Measurements from ENCODE around the gene NDUFV3.
"Not testable (repeated sequence)": the region's sequence is repeated elsewhere in the genome, so short reads cannot be mapped to it uniquely, and the experiment has no call there.

The NDUFV3 gene

DNA sequence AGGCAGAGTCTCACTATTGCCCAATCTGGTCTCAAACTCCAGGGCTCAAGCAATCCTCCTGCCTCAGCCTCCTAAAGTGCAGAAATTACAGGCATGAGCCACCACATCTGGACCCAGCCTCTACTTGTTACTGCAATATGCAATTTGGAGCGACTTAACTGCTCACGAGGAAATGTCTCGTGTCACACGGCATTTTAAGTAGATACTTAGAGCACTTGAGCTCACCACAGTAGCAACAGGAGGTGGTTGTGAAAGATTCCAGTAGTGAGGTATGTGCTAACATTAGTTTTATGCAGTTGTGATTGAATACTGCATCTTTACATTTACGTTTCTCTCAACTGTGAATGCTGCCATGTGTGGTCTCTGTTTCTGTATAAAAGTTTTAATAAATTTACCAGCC, 5.8 kb upstream of the NDUFV3 start:
- no peak for DNase-seq (ENCODE audit: low read depth in 2 of 2)

DNA sequence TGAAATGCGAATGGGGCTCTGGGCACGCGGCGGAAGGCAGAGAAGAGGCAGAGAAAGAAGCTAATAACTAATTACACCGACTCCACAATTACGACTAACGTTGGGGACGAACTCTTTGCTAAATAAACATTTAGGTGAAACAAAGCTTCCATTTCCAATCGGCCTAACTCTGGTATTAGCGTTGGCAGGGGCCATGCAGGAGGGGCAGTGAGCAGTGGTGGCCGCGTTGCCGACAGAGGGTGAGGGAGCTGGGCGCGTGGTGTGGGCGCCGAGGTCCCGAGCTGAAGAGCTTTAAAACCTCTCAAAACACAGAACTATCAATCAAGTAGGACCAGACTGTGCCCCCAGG, 553 bp upstream of the NDUFV3 start:
- peak in 1 of 2 donors; percentile 2 for DNase-seq (ENCODE audit: low read depth in 2 of 2)

DNA sequence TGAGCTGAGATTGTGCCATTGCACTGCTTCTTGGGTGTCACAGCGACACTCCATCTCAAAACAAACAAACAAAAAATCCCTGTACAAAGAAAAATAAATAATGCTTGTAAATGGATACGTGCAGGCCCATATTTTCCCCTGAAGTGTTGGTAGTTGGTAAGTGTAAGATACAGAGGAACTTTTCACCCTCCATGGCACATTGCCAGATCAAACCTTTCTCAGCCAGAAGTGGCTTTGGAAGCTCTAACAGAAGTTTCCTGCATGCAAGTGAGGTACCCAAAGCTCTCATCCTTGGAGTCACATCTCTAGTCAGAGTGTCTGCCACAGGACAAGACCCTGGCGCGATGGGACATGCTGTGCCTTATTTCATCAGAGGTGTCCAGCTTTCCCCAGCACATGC, 7.3 kb downstream of the NDUFV3 start:
- no peak for DNase-seq (ENCODE audit: low read depth in 2 of 2)

DNA sequence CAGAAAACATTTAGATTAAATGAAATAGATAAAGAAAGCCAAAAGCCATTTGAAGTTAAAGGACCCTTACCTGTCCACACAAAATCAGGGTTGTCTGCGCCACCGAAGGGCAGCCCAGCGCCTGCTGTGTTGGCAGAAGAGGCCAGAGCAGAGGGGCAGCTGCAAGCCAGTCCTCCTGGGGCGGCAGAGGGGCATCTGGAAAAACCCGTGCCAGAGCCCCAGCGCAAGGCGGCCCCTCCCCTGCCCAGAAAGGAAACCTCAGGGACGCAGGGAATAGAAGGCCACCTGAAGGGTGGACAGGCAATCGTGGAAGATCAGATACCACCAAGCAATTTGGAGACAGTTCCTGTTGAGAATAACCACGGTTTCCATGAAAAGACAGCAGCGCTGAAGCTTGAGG, 10.7 kb downstream of the NDUFV3 start:
- no peak for DNase-seq (ENCODE audit: low read depth in 2 of 2)

DNA sequence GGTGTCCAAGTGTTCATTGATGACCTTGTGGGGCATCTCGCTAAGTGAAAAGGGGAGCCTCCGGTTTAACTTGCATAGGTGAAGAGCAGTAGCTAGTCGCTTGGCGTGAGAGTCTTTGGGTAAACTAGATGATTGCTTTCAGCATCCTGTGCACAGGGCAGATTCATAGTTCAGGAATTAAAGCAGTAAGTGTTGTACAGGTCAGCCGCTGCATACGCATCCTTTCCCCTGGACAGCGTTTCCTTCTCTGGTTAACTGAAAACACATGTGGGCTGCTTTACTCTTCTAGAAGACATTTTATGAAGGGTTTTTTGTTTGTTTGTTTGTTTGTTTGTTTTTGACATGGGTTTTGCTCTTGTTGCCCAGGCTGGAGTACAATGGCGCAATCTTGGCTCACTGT, 12.1 kb downstream of the NDUFV3 start:
- no peak for DNase-seq (ENCODE audit: low read depth in 2 of 2)

DNA sequence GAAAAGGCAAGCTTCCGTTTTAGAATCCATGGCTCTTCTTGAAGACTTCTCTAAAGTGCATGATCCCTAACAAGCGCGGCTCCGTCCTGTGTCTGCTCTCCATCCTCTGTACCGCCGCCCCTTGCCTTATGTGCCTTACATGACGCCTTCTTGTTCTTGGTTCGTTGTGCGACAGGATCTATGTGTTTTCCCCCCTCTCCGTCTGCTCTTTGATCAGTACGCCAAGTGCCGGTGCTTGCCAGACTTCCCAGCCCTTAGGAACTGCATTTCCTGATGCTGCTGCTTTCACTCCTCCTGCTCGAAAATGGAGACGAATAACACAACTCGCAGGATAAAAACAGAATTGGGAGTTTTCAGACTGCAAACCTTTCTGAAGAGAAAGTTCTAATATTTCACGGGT, 13.1 kb downstream of the NDUFV3 start:
- DNase-seq (ENCODE audit: low read depth in 2 of 2) = no peak

DNA sequence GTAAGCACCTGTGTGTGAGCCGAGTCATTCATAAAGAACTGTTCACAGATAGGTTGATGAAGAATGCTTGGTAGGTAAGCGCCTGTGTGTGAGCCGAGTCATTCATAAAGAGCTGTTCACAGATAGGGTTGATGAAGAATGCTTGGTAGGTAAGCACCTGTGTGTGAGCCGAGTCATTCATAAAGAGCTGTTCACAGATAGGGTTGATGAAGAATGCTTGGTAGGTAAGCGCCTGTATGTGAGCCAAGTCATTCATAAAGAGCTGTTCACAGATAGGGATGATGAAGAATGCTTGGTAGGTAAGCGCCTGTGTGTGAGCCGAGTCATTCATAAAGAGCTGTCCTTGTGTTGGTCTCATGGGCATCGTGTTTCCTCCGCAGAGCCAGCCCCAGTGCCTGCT, 15.4 kb downstream of the NDUFV3 start:
- not testable (repeated sequence) for DNase-seq (ENCODE audit: low read depth in 2 of 2)

DNA sequence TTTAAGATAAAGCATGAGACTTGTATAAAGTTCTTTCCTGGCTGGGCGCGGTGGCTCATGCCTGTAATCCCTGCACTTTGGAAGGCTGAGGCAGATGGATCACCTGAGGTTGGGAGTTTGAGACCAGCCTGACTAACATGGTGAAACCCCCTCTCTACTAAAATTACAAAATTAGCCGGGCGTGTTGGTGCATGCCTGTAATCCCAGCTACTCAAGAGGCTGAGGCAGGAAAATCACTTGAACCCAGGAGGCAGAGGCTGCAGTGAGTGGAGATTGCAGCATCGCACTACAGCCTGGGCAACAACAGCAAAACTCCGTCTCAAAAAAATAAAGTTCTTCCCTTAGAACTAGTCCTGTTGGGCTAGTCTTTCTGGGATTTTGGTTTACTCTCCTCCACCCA, 18.8 kb downstream of the NDUFV3 start:
- not testable (repeated sequence) for DNase-seq (ENCODE audit: low read depth in 2 of 2)

DNA sequence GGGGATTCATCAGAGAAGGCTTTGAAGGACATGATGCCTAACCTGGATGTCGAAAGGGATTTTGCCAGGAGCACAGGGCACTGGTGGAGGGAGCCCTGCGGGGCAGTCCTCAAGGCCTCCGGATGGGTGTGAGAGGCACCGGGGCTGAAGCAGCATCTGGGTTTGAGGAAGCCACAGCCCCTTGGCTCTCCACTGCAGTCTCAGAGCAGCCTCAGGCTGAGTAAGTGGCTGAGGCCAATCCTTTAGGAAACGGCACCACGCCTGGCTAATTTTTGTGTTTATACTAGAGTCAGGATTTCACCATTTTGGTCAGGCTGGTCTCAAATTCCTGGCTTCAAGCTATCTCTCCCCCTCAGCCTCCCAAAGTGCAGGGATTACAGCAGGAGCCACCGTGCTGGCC, 20.4 kb downstream of the NDUFV3 start:
- DNase-seq (ENCODE audit: low read depth in 2 of 2) = no peak

DNA sequence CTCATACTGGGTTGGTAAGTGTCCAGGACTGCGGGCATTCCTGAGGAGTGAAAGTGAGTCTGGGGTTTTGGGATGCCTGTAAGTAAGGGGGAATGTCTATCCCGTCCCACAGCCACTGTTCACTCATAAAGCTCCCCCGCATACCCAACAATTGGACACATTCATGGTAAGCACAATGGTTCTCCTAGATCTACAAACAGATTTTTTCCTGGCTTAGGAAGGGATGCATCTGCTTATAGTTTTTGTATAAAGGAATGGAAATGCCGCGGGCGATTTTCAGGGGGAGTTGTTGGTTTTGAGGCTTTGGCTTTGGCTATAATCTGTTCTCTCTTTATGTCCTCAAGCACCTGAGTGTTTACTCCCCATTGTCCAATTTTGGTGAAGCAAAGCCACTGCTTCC, 25.2 kb downstream of the NDUFV3 start:
- no peak for DNase-seq (ENCODE audit: low read depth in 2 of 2)

DNA sequence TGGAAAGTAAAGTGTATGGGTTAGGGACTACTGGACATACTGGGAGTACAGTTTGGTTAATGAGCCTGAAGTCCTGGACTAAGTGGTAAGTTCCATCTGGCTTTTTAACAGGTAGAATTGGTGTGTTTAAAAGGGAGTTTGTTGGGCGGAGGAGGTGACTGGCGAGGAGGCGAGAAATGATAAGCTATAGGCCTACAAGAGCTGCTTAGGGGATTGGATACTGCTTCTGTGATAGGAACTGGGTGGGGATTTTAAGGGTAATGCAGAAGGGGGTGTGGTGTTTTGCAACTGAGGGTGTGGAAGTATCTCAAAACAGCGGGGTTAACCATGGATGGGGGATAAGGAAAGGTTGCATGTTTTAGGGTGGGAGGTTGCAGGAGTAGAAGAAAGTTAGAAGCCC, 28.8 kb downstream of the NDUFV3 start:
- no peak for DNase-seq (ENCODE audit: low read depth in 2 of 2)

DNA sequence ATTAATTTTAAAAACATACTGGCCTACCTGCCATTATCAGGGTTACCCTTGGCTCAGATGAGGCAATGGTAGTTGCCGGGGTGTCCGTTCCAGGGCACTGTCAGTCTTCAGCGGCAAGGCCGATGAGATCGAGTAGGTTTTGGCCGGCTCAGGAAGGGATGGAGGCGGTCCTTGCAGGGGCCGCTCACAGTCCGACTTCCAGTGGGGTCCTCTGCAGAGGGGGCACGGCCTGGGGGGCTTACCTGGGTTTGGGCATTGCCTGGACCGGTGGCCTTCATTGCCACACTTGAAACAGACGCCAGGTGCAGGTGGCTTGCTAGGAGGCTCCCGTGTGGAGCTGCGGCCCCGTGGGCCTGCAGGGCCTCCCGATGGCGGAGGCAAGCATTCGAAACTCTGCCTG, 29.8 kb downstream of the NDUFV3 start:
- no peak for DNase-seq (ENCODE audit: low read depth in 2 of 2)

DNA sequence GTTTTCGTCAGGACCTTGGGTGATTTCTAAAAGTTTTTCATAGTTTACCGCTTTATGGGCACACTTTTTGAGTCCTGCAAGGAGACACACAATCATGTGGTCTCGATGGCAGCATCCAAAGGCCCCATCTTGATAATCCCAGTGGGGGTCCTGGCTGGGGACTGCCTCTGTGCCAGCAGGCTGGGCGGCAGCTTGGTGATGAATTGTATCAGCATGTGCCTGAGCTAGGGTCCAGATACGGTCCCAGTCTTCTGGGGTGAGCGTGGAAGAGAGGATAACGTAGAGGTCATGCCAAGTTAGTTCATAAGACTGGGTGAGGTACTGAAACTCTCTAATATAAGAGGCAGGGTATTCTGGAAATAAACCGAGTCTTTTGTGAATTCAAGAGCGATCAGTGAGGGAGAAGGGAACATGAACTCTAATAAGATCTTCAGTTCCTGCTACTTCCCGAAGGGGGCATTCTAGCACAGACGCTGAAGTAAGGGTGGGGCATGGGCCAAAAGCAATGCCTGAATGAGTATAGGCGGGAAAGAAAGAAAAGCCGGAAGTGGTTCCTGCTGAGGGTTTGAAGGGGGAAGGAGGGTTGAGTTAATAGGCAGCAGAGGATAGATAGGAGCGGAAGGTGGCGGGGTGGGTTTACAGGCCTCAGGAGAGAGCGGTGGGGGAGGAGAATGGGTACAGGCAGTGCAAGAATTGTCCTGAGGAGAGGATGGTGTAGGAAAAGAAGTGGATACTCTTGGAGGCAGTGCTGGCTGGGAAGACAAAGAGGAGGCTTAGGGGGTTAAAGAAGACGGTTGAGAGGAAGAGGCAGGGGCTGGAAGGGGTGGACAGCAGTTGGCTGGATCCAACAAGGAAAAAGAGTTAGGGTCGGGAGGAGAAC, 30.7 kb downstream of the NDUFV3 start:
- DNase-seq (ENCODE audit: low read depth in 2 of 2) = peak; percentile 51 to 68

DNA sequence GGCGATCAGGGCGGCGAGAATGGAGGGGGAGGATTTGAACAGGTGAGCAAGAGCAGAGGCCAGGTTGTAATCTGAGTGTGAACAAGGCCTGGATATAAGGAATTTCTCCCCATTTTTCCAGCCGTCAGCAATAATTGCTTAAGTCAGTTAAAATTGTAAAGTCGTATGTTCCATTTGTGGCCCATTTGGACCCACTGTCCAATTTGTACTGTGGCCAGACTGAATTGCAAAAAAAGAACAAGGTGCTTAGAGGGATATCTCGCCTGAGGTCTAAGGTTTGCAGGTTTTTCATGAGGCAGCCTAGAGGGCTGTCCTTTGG, 31.3 kb downstream of the NDUFV3 start:
- DNase-seq (ENCODE audit: low read depth in 2 of 2) = no peak

DNA sequence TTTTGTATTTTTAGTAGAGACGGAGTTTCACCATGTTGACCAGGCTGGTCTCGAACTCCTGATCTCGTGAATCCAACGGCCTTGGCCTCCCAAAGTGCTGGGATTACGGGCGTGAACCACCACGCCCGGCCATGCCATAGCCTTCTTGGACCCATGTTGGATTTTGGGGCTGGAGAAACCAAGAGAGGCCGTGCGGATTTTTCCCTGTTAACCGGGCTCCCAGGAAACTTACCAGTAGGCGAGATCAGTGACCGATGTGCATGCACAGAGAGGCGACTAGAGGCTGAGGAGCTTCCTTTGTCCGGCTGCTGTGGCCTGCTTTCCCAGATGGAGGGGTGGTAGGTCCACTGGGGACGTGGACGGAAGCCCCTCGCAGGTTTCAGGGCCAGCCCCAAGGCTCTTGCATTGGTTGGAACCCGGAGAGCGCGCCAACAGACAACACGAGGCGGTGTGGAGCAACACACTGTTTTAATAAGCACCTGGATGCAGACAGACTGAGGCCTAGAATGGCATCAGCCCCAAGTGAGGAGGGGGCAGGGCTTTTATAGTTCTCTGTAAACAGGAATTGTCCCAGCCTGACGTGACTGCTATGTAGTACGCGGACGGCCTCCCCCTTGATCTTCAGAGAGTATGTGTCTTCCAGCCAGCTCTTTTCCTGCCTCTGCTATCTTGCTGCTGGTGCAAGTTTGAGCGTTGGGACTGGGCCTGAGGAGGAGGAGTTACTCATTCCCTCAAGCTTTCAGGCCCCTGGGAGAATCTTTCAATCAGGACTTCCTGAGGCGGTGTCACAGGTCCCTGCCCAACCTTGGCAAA, 32.2 kb downstream of the NDUFV3 start, which contains the start of gene ERVH48-1:
TSS of gene ERVH48-1 (minus strand) at position 517 of the 813 bp plus-strand sequence. CDS start 6,624 bp downstream, outside the sequence.
- no peak for DNase-seq (ENCODE audit: low read depth in 2 of 2)

DNA sequence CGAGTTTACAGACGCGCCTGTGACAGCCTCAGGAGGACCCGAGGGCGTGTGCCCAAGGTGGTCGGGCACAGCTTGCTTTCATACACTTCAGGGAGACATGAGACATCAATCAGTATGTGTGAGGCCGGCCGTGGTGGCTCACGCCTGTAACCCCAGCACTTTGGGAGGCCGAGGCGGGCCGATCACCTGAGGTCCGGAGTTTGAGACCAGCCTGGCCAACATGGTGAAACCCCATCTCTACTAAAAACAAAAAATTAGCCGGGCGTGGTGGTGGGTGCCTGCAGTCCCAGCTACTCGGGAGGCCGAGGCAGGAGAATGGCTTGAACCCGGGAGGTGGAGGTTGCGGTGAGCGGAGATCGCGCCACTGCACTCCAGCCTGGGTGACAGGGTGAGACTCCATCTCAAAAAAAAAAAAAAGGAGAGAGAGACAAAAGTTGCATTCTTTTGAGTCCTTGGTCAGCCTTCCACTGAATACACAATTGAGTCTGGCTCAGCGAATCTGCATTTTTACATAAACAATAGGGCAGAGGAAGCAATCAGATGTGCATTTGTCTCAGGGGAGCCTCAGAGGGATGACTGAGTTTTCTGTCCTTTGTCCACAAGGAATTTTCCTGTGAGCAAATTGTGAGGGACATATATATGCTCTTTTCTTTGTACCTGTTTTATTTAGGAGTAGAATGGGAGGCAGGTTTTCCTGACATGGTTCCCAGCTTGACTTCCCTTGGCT, 34.5 kb downstream of the NDUFV3 start:
- not testable (repeated sequence) for DNase-seq (ENCODE audit: low read depth in 2 of 2)

DNA sequence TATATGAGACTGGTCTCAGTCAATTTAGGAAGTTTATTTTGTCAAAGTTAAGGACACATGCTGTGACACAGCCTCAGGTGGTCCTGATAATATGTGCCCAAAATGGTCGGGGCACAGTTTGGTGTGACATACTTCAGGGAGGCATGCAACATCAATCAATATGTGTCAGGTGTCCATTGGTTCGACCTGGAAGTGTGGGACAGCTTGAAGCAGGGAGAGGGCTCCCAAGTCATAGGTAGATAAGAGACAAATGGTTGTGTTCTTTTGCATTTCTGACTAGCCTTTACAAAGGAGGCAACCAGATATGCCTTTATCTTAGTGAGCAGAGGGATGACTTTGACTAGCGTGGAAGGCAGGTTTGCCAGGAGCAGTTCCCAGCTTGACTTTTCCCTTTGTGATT, 36.9 kb downstream of the NDUFV3 start:
- no peak for DNase-seq (ENCODE audit: low read depth in 2 of 2)

DNA sequence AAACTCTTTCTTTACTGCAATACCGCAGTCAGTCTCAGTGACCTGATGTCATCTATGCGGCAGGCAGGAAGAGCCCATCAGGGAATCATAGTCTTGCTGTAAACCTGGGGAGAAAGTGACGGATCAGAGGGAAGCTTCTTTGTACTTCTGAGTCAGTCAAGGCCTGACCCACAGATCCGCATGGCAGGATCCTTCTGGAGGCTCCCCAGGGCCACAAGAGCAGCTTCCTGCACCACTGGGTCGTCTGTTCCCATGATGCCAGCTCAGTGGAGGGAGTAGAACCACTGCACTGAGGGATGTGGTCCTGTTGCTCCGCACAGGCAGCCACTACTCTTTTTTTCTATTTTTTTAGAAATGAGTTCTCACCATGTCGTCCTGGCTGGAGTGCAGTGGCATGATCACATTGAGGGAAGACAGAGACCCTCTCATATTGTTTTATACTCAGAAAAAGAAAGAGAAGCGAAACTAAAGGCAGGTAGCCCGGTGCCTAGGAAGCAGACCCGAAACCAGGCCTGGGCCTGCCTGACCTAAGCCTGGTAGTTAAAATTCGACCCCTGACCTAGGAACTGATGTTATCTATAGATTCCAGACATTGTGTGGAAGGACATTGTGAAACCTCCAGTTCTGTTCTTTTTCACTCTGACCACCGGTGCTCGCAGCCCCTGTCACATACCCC, 38.6 kb downstream of the NDUFV3 start:
- no peak for DNase-seq (ENCODE audit: low read depth in 2 of 2)

DNA sequence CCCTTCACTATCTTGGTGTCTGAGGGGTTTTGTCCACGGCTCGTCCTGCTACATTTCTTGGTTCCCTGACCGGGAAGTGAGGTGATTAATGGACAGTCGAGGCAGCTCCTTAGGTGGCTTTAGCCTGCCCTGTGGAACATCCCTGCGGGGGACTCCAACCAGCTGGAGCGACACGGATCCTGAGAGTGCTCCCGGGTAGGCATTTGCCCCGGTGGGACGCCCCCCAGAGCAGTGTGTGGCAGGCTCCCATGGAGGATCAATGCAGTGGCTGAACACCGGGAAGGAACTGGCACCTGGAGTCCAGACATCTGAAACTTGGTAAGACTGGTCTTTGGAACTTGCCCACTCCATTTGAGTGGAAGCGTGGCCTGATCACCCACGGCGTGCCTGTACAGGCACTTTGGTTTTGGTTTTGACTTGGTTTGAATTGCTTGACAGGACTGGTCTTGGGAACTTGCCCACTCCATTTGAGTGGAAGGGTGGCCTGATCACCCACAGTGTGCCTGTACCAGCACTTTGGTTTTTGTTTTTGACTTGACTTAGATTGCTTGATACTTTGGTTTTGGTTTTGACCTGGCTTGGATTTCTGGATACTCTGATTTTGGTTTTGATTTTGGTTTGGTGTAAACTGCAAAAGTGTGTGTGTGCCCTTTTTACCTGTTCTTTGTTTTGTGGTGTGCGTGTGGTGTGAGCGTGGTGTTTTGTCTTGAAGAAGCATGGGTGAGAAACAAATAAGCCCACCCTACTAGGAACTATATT, 39.4 kb downstream of the NDUFV3 start:
- not testable (repeated sequence) for DNase-seq (ENCODE audit: low read depth in 2 of 2)

DNA sequence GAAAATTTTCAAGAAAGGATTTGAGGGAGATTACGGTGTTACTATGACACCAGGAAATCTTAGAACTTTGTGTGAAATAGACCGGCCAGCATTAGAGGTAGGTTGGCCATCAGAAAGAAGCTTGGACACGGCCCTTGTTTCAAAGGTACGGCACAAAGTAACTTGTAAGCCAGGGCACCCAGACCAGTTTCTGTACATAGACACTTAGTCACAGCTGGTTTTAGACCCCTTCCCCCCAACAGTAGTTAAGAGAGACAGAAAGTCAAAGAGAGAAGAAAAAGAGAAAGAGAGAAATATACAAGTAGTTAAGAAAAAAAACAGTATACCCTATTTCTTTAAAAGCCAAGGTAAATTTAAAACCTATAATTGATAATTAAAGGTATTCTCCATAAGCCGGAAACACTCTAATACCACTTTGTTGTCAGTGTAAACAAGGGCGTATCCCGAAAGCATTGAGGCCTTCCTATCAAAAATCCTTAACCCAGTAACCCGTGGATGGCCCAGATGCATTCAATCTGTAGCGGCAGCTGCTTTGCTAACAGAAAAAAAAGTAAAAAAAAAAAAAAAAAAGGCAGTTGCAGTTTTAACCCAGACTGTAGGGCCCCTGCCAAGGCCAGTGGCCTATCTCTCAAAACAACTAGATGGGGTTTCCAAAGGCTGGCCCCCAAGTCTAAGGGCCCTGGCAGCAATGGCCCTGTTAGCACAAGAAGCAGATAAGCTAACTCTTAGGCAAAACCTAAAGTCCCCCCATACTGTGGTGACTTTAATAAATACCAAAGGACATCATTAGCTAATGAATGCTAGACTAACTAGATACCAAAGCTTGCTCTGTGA, 40.2 kb downstream of the NDUFV3 start:
- DNase-seq (ENCODE audit: low read depth in 2 of 2) = not testable (repeated sequence)

All from stimulated activated CD4-positive, alpha-beta T cell treated with anti-CD3 and anti-CD28 coated beads, Interleukin-4, amount 100 ng/mL, for 48 hours (primary cell).